Psoas muscle (tissue), 8 donors: ENCODE measurements around the gene RHOT2. TPM values are rescaled to one million over a fixed set of nuclear protein-coding genes. Genes with fewer than 3 reads are reported as not detected.
"Not testable (repeated sequence)": the region's sequence is repeated elsewhere in the genome, so short reads cannot be mapped to it uniquely, and the experiment has no call there.

Source experiments
- ATAC-seq, 4 donors: fragments of 200-7000 bp; cut with Tn5 transposase; one replicate each; pipeline ENCODE4 v1.9.1; 2020; ENCODE audit warnings: moderate library complexity in 3 of 4, mild to moderate bottlenecking in 2 of 4
- DNase-seq, 2 donors: peaks; one replicate each; pipeline ENCODE4 v3.0.0-alpha.2; 2020
- H3K27ac ChIP-seq: fragments of 200-600 bp; one replicate; pipeline ENCODE4 v1.8.0; 2022
- H3K27me3 ChIP-seq, 3 donors: fragments of 200-600 bp in 1 of 3; one replicate each; pipeline versions ENCODE4 v1.6.1 to v1.8.0; 2013 to 2022; ENCODE audit warnings: low read length in 2 of 3, mild to moderate bottlenecking in 2 of 3, moderate library complexity in 1 of 3; ENCODE audit not compliant: insufficient read depth in 3 of 3
- H3K36me3 ChIP-seq, 2 donors: fragments of 200-600 bp in 1 of 2; one replicate each; pipeline versions ENCODE4 v1.6.1 to v1.8.0; 2013 to 2022; ENCODE audit warnings: low read depth in 1 of 2, mild to moderate bottlenecking in 1 of 2, moderate library complexity in 1 of 2; ENCODE audit not compliant: insufficient read depth in 1 of 2
- H3K4me1 ChIP-seq: fragments of 200-600 bp; one replicate; pipeline ENCODE4 v1.8.0; 2022
- H3K4me3 ChIP-seq: fragments of 200-600 bp; one replicate; pipeline ENCODE4 v1.8.0; 2022; ENCODE audit warnings: mild to moderate bottlenecking
- H3K9me3 ChIP-seq: fragments of 200-600 bp; one replicate; pipeline ENCODE4 v1.8.0; 2022
- WGBS, 3 donors: extraction: QIAGEN DNeasy Blood & Tissue Kit; methylation state at CpG; one replicate each; pipeline versions ENCODE4 v1.1.6 to v1.1.7; 2013; 5-methylcytosine and 5-hydroxymethylcytosine counted together
- intact Hi-C, 2 donors: fragments of 100-400 bp; cut with DNase I; formaldehyde crosslinking; loops; one replicate each; pipeline versions ENCODE4 v1.11.0 to v1.14.2; 2022
- polyA plus RNA-seq, 3 donors: library from polyadenylated mRNA; stranded (reverse); fragments of 200-250 nt; gene quantifications; one replicate each; pipeline ENCODE4 v1.2.3, GENCODE V29; 2013
- total RNA-seq, 4 donors: library from RNA; stranded (reverse); fragmentation: NEBNext Ultra II Directional in 2 of 4; extraction: Animal tissue kit (Norgen Biotek cat#: 25700) in 2 of 4; gene quantifications; one replicate each; pipeline versions ENCODE4 v1.2.1 to v1.2.4, GENCODE V29; 2021 to 2023
- TF ChIP-seq, protein P1 (sequence below): fragments of 200-600 bp; IDR thresholded peaks from one replicate; pipeline ENCODE4 v1.8.0; 2022; ENCODE audit warnings: antibody characterized with exemption
- donor health status: healthy with polysubstance abuse.
- donor health status: DM: no; HTN: no; CAD: no; lungs with moderate emphysema.
- donor health status: Bipolar disorder and iron deficiency.
- donor health status: healthy.
- donor health status: DM: yes; HTN: yes; CAD: no.
- donor health status: DM: no; HTN: no; CAD: no.
- donor health status: DM: no; HTN: no; CAD: no.
- donor health status: DM: yes; HTN: yes; CAD: no.

The RHOT2 gene
- total and polyA plus RNA-seq, 7 donors = 38.8 to 75.8 (median 52.3) TPM

DNA sequence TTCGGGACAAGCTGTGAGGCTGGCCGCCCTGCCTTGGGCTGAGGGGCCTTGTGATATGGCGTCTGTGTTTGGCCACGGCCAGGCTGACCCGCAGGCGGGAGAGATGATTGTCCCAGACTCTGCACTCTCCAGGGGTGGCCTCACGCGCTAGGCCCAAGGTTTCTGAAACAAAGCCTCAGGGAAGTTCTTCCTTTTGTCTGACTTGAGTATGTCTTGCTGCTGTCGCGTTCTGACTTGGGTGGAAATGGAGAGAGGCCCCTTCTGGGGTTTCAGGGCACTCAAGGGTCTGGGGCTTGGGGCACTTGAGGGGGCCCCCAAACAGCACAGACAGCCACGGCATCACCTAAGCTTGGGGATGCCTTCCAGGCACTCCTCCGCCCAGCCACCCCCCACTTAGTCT lies 43.2 kb downstream of the RHOT2 start:
- peaks cover 0 to 51% (median 29%) of the 10 kb centered on the region in 3 donors for H3K27me3 ChIP-seq

DNA sequence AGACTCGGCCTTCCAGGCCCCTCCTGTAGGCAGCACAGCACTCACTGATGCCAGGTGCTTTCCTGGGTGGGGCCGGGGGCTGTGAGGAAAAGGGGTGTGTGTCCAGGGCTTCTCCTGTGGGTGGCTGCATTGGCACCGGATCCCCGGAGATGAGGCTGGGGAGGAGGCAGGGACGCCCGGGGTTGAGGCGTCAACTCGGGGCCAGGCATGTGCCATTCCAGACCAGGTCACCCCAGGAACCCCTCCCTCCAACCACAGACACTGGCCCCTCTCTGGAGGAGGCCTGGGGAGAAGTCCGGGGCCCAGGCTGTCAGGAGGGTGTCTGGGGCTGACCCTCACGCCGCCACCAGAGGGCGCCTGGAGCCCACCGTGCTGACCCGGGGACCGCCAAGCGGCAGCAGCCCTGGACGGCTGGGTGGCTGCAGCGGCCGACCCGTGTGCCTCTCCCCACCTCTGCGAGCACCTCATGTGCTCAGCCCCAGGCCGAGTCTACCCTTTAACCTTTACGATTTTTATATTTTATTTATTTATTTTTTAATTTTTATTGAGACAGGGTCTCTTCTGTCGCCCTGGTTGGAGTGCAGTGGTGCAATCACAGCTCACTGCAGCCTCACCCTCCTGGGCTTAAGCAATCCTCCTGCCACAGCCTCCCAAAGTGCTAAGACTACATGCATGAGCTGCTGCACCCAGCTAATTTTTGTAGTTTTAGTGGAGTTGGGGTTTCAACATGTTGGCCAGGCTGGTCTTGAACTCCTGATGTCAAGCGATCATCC lies 43.8 kb downstream of the RHOT2 start:
- Histone ChIP-seq H3K27me3 (peaks cover 0 to 45% (median 23%) of the 10 kb centered on the region in 3 donors), H3K27ac (no peak overlapping the region), H3K4me3 (no peak overlapping the region), H3K36me3 (no peaks in the 10 kb centered on the region), H3K4me1 (peaks cover 10% of the 10 kb centered on the region), H3K9me3 (no peaks in the 10 kb centered on the region)
- ATAC-seq = peak; percentile 70 to 80 (median 75)
- WGBS, 3 donors = 12 to 19% (median 12%) methylated on average over 19 to 25 of the region's 25 CpGs
- peak; percentile 80 to 91 for DNase-seq
- TF ChIP-seq, protein P1, sequence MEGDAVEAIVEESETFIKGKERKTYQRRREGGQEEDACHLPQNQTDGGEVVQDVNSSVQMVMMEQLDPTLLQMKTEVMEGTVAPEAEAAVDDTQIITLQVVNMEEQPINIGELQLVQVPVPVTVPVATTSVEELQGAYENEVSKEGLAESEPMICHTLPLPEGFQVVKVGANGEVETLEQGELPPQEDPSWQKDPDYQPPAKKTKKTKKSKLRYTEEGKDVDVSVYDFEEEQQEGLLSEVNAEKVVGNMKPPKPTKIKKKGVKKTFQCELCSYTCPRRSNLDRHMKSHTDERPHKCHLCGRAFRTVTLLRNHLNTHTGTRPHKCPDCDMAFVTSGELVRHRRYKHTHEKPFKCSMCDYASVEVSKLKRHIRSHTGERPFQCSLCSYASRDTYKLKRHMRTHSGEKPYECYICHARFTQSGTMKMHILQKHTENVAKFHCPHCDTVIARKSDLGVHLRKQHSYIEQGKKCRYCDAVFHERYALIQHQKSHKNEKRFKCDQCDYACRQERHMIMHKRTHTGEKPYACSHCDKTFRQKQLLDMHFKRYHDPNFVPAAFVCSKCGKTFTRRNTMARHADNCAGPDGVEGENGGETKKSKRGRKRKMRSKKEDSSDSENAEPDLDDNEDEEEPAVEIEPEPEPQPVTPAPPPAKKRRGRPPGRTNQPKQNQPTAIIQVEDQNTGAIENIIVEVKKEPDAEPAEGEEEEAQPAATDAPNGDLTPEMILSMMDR = peak; percentile 95
- intact Hi-C loops = loop anchor here (1.0 to 5.0 kb wide), 5 partner anchors 30 to 346 kb away; partner anchors contain the start of genes CHTF18 (in 1 of the 2) and RPUSD1 (in 1 of the 2)

More for the DNA sequence above, 43.2 kb downstream of the RHOT2 start:
- Histone ChIP-seq H3K9me3 (no peaks in the 10 kb centered on the region), H3K36me3 (no peaks in the 10 kb centered on the region), H3K4me3 (no peak overlapping the region), H3K27ac (no peak overlapping the region), H3K4me1 (peaks cover 4% of the 10 kb centered on the region)
- intact Hi-C loops = loop anchor here (1.0 to 5.0 kb wide), 5 partner anchors 30 to 346 kb away; partner anchors contain the start of genes CHTF18 (in 1 of the 2) and RPUSD1 (in 1 of the 2)
- no peak for DNase-seq
- ATAC-seq = no peak
- 70 to 83% (median 73%) methylated on average over 12 of the region's 12 CpGs for WGBS, 3 donors
- TF ChIP-seq, protein P1 = no peak

DNA sequence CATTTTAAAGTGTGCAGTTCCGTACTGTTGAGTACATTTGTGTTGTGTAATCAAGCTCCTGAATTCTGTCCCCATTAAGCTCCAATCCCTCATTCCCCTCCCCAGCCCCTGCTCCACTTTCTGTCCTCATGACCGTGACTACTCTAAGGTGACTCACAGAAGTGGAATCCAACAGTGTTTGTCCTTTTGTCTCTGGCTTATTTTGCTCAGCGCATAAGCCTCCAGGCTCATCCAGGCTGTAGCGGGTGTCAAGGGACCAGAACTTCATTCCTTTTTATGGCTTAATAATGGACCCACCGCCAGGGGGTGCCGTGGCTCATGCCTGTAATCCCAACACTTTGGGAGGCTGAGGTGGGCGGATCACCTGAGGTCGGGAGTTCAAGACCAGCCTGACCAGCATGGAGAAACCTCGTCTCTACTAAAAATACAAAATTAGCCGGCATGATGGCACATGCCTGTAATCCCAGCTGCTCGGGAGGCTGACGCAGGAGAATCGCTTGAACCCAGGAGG lies 44.9 kb downstream of the RHOT2 start:
- H3K4me3 ChIP-seq, H3K36me3 ChIP-seq, DNase-seq, ATAC-seq, H3K27ac ChIP-seq, H3K9me3 ChIP-seq: not testable (repeated sequence)
- intact Hi-C loops = loop anchor here in 1 of 2 donors (5.0 kb wide), 2 partner anchors 75 to 345 kb away; partner anchors contain the start of genes CHTF18 and RPUSD1
- Histone ChIP-seq H3K4me1 (peaks cover 10% of the 10 kb centered on the region), H3K27me3 (peaks cover 0 to 37% (median 17%) of the 10 kb centered on the region in 3 donors)
- 41 to 54% (median 41%) methylated on average over 13 of the region's 13 CpGs for WGBS, 3 donors

DNA sequence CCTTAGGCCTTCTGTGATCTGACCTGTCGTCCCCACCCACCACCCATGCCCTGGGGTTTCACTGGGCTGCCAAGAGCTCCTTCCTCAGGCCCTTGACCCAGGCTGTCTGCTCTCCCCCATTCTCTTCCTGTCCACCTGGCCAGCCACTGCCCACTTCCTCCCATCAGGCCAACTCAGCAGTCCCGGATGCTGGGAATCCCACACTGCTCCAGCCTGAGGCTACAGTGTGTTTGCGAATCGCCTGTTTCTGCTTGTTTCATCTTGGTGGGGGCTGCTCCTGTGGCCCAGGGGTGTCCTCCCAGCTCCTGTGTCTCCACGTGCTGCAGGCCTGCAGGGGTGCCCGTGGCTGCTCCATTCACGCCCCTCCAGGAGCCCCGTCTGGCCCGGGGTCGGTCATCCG lies 46.1 kb downstream of the RHOT2 start:
- DNase-seq (no peak), ATAC-seq (no peak)
- intact Hi-C loops = loop anchor here in 1 of 2 donors (5.0 kb wide), 2 partner anchors 73 to 343 kb away; partner anchors contain the start of genes CHTF18 and RPUSD1
- Histone ChIP-seq H3K36me3 (no peaks in the 10 kb centered on the region), H3K27me3 (peaks cover 0 to 24% (median 9%) of the 10 kb centered on the region in 3 donors), H3K4me1 (peaks cover 10% of the 10 kb centered on the region), H3K27ac (no peak overlapping the region), H3K9me3 (no peaks in the 10 kb centered on the region), H3K4me3 (no peak overlapping the region)
- TF ChIP-seq, protein P1 = no peak
- WGBS, 3 donors = 74 to 77% (median 76%) methylated on average over 8 to 11 of the region's 11 CpGs
